HG03135 (cell line): Measurements from ENCODE around the gene ACOX1.

Experiments used
- ATAC-seq: cut with Tn5 transposase; IDR thresholded peaks from one replicate; pipeline ENCODE4 v1.9.1; 2021; ENCODE audit warnings: mild to moderate bottlenecking, moderate library complexity; ENCODE audit not compliant: unreplicated experiment

ACOX1 gene

DNA sequence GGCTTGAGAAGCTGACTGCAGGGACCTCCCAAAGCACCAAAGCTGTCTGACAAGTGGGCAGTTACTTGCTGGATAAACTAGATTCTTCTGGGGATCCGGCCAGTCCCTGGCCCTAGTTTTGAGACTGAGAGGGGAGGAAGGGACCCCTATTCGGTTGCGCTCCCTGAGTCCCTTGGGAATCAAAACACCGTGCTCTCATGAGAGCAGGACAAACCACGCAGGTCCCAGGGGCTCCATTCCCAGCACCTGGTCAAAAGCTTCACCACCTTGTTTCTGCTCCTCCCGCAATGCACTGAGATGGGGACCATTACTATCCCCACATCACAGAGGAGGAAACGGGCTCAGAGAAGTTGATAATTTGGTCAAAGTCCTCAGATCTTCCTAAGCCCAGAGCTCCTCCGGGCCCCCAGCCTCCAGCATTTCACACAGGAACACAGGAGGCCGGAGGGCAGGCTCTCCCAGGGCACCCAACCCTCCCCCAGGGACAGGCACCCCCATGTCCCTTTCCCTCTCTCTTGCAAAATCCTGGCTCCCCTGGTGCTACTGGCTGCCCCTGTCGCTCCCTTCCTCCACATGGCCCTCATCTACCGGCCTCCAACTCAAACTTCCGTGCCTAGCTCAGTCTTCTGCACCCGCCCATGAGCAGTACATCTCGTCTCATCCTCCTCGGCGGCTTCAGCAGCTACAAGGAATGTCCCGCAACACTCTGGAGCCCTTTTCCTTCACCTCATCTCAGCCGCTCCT, 85.5 kb downstream of the ACOX1 start:
- no peak for ATAC-seq

DNA sequence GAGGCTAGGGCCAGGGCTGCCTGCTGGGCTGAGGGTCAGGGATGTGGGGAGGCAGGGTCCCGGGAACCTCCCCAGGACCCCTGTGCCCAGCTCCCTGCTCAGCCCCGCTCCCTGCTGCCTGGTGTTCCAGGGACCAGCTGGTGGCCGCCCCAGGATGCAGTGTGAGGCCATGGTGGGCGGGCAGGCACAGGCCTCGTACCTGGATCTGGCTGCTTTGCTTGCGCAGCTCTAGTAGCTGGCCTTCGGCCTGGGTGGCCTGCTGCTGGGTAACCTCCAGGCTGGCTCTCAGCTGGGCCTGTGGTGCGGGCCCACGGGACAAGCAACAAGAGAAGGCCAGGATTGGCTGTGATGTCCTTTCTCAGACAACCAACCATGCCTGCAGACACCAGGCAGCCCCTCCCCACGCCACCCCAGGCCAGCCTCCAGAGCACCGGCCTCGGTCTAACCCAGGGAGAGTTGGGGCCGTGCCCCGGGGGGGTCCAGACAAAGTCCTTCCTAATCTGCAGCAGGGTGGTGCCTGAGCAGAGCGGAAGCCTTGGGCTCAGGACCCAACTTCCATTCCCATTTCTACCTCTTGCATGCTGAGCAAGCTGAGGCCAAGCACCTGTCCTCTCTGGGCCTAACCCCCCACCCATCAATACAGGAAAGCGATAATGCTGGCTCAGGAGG, 86.3 kb downstream of the ACOX1 start:
- ATAC-seq: no peak

DNA sequence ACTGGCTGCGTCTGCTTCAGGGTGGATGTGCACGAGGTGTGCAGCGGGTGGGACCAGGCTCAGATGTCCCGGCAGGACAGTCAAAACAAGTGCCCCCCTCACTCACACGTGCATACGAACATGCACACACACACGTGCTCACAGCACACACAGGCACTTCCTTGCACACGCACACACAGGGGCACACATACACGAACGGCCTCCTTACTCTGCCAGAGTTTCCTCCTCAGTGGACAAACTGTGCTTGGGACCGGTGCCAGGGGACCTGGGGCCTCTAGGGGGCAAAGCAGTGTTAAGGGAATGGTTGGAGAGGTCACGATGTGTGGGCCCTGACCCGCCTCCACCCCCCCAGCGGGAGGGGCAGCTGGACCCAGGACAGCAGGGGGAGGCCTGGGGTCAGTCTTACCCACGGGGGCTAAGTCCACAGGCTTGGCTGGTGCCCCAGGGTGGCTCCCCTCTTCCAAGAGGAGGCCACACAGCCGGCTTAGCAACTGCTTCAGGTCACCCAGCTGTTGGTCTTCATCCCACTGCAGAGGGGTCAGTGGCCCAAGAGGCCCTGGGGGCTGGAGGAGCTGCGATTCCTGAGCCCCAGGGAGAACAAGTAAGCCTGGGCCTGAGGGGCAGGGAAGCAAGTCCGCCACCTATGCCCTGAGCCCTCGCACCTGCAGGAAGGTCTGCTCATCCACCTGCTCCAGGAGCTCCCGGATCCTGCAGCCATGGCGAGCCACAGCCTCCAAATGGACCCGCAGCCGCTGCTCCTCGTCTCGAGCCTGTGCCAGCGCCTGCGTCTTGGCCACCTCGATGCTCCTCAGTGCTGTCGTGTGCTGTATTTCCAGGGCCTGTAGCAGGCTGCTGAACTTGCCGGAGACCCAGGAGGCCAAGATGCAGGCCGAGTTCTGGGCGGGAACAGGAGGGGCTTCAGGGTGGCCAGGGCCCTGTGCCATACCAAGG, 87.1 kb downstream of the ACOX1 start:
- no peak for ATAC-seq
